BJ (cell line): Measurements from ENCODE around the gene OCLN. TPM values are rescaled to one million over a fixed set of nuclear protein-coding genes. Genes with fewer than 3 reads are reported as not detected.
"Not testable (repeated sequence)": the region's sequence is repeated elsewhere in the genome, so short reads cannot be mapped to it uniquely, and the experiment has no call there.

Experiments used
- CTCF ChIA-PET: fragments of 350-600 bp; formaldehyde crosslinking; extraction: SDS; loops from one replicate; lab custom pipeline; 2021; ENCODE audit warnings: antibody characterized with exemption, inconsistent platforms; lab: Yijun Ruan, JAX
- POLR2A ChIA-PET: fragments of 300-600 bp; sonication (Branson Sonifier 250); formaldehyde crosslinking; extraction: SDS; loops from one replicate; lab custom pipeline; 2021; ENCODE audit warnings: antibody characterized with exemption; lab: Charles Lee
- DNase-seq: peaks from one replicate; pipeline ENCODE4 v3.0.0-alpha.2; 2011; ENCODE audit warnings: low read depth
- H3K27me3 ChIP-seq: 2 replicates; pipeline ENCODE4 v1.6.0; 2011; ENCODE audit warnings: low read length; ENCODE audit not compliant: control insufficient read depth, insufficient read depth
- H3K36me3 ChIP-seq: 2 replicates; pipeline ENCODE4 v1.5.1; 2011; ENCODE audit warnings: low read length; ENCODE audit not compliant: control insufficient read depth, insufficient read depth
- H3K4me3 ChIP-seq: 2 replicates; pipeline ENCODE4 v1.5.1; 2011; ENCODE audit warnings: low read depth, mild to moderate bottlenecking, control low read depth, low read length
- polyA plus RNA-seq: library from polyadenylated mRNA; depleted of rRNA; stranded (reverse); fragments of >200 nt; gene quantifications from 2 replicates; pipeline ENCODE4 v1.2.3, GENCODE V29; 2011
- TF ChIP-seq, protein P1 (sequence below): IDR thresholded peaks from 2 replicates; pipeline ENCODE4 v1.5.1; 2011; ENCODE audit warnings: low read depth, mild to moderate bottlenecking, control low read depth, inconsistent platforms, low read length, moderate library complexity; ENCODE audit not compliant: insufficient read depth

Gene OCLN
- polyA plus RNA-seq, 1 experiment: 0.25 TPM

DNA sequence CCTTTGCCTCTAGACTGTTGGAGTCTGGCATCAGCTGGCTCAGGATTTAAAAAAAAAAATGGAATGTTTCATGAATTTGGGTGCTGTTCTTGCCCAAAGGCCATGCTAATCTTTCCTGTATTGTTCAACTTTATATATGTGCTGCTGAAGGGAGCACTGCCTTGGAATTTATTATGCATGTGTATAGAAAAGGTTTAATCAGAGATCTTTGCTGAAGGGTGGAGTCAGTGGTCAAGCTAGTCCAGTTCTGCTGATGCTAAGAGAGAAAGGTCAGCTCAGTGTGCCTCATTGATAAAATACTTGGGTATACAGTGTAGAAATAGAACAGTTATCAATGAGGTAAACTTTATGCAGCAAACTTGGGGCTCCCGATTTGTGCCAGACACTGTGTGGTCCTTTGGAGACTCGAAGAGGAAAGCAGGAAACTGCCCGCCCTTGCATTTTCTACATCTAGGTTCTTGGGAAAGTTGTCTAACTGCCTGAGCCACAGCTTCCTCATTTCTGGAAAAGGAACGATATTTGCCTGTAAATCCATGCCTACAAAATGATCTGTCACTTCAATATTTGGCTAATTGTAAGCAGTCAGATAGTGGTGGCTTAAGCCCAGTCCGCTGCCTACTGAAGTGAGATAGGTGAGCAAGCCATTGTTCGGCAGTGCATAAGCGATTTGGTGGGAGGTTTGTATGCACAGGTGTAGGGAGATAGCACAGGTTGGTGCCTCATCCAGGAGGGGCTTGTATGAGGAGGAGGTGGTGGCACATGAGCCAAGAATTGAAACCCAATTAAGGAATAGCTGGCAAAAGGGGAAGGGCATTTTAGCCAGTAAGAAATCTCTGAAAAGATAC, 38.2 kb downstream of the OCLN start:
- TF ChIP-seq, protein P1, sequence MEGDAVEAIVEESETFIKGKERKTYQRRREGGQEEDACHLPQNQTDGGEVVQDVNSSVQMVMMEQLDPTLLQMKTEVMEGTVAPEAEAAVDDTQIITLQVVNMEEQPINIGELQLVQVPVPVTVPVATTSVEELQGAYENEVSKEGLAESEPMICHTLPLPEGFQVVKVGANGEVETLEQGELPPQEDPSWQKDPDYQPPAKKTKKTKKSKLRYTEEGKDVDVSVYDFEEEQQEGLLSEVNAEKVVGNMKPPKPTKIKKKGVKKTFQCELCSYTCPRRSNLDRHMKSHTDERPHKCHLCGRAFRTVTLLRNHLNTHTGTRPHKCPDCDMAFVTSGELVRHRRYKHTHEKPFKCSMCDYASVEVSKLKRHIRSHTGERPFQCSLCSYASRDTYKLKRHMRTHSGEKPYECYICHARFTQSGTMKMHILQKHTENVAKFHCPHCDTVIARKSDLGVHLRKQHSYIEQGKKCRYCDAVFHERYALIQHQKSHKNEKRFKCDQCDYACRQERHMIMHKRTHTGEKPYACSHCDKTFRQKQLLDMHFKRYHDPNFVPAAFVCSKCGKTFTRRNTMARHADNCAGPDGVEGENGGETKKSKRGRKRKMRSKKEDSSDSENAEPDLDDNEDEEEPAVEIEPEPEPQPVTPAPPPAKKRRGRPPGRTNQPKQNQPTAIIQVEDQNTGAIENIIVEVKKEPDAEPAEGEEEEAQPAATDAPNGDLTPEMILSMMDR: no peak
- ChIA-PET POLR2A (no interaction called here), CTCF (no interaction called here)
- Histone ChIP-seq H3K4me3 (no peak overlapping the region), H3K27me3 (peaks cover 2% of the 10 kb centered on the region), H3K36me3 (no peaks in the 10 kb centered on the region)
- DNase-seq: no peak

DNA sequence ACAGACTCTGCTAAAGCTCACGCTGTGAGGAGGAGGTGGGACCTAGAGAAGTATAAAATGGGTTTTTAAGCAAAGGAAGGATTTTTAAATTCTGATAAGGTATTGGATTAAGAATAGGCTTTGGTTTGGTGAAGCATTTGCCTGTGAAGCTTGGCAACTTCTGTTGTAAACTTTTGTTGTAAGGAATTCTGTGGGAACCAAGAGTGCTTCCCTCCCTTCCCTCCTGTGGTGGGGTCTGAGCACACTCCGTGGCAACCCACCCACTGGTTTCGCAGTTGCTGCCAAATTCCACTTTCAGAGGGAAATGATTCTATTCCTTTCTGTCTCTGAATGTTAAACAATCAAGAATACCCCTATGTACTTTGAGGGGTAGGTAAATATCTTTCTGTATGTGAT, 38.8 kb downstream of the OCLN start:
- CTCF ChIA-PET: no interaction called here
- H3K36me3 ChIP-seq: no peaks in the 10 kb centered on the region
- DNase-seq: no peak
- peaks cover 2% of the 10 kb centered on the region for H3K27me3 ChIP-seq
- POLR2A ChIA-PET: no interaction called here
- H3K4me3 ChIP-seq: no peak overlapping the region
- TF ChIP-seq, protein P1: no peak

DNA sequence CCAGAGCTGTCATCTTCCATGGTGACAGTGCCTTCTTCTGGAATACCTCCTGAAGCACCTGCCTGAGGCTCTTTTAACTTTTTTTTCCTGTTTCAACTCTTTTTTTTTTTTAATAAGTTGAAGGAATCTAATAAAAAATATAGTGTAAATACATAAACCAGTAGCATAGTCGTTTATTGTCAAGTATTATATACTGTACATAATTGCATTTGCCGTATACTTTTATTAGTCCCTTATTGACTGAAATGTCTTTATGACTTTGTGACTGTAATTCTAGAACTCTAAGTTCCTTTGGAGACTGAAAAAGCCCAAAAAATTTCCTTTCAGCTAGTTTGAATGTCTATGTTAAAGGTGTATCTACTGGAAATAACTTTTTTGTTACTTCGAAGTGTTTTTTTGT, 45.3 kb downstream of the OCLN start:
- POLR2A ChIA-PET, H3K36me3 ChIP-seq, DNase-seq, H3K27me3 ChIP-seq, CTCF ChIA-PET, H3K4me3 ChIP-seq: not testable (repeated sequence)

DNA sequence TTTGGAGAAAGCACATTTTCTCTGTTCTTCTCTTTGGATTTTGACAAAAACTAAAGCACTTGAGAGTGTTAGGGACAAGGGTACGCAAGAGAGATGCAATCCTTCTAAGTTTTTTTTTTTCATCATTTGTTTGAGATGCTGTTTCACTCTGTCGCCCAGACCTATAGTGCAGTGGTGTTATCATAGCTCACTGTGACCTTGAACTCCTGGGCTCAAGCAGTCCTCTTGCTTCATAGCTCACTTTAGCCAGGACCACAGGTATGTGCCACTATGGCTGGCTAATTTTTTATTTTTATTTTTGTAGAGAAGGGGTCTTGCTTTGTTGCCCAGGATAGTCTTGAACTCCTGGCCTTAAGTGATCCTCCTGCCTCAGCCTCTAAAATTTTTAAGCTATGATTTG, 46.1 kb downstream of the OCLN start:
- DNase-seq, H3K27me3 ChIP-seq, POLR2A ChIA-PET, H3K4me3 ChIP-seq, H3K36me3 ChIP-seq, CTCF ChIA-PET: not testable (repeated sequence)

DNA sequence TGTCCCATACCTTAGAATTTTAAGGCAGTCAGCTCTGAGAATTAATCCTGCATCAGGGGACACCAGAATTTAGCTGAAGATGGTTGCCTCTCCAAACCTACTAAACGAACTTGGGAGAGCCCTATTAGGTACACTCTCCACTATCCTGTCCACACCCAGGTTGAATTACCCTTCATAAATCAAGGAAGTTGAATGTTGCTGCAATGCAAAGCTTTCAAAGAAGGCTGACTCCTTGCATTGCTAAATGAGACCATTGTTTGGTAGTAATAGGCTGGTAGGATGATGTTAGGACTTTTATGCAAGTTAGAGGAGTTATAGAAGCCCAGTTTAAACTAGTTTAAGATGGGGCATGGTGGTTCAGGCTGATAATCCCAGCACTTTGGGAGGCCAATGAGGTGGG, 48.8 kb downstream of the OCLN start:
- H3K36me3 ChIP-seq, POLR2A ChIA-PET, H3K4me3 ChIP-seq, DNase-seq, CTCF ChIA-PET, H3K27me3 ChIP-seq: not testable (repeated sequence)

DNA sequence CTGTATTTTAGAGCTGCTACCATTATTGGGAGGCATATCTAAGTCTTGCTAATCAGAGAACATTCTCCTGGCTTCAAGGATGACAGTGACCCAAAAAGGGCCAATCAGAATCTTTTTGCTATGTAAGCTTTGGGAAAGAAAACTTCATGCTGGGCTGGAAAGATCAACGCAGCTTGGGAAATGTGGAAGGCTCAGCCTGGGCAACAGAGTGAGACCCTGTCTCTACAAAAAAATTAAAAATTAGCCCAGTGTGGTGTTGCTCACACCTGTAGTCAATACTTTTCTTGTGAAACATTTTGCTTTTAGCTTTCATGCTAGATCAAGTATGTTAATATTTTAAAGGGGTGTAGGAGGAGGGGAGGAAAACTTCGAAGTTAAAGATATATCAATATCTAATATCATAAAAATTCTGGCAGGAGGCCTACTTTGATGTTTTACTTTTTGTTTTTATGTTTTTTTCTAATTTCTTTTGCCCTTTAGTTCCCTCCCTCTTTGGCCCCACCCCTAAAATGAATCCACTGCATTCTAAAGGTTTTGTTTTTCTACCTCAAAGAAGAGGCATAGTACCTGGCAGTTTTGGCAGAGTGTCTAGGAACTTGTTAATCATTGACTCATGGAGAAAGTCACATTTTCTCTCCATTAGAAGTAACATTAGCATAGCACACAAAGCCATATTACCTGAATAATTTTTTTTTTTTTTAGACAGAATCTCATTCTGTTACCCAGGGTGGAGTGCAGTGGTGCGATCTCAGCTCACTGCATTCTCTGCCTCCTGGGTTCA, 50.4 kb downstream of the OCLN start:
- H3K4me3 ChIP-seq, H3K36me3 ChIP-seq, POLR2A ChIA-PET, H3K27me3 ChIP-seq, CTCF ChIA-PET, DNase-seq: not testable (repeated sequence)

DNA sequence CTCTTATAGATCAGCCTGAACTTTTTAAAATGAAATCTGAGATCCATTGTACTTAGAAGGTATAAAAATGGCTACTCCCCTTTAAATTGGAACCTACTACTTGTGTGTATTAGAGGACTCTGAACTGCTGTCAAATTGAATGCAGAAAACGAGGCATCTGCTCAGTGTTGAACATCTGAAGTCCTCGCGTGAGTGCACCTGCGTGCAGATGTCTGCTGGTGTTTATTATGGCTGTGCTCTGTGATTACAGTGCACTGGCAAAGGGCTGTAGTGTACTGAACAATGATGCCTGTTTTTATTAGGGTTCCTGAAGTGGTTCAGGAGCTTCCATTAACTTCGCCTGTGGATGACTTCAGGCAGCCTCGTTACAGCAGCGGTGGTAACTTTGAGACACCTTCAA, 52.0 kb downstream of the OCLN start:
- CTCF ChIA-PET, POLR2A ChIA-PET, H3K36me3 ChIP-seq, H3K4me3 ChIP-seq, H3K27me3 ChIP-seq, DNase-seq: not testable (repeated sequence)
